HUES6 (cell line): Measurements from ENCODE around the gene SF3B6.

Experiments used
- H3K27ac ChIP-seq: 2 replicates; pipeline ENCODE4 v1.7.0; 2013; ENCODE audit warnings: low read depth, mild to moderate bottlenecking, low read length, inconsistent platforms
- H3K27me3 ChIP-seq: 2 replicates; pipeline ENCODE4 v1.6.1; 2013; ENCODE audit warnings: low read length; ENCODE audit not compliant: control insufficient read depth, insufficient read depth
- H3K36me3 ChIP-seq: 2 replicates; pipeline ENCODE4 v1.6.1; 2013; ENCODE audit warnings: low read length; ENCODE audit not compliant: control insufficient read depth, insufficient read depth
- H3K4me1 ChIP-seq: 2 replicates; pipeline ENCODE4 v1.6.1; 2013; ENCODE audit warnings: low read length; ENCODE audit not compliant: control insufficient read depth, insufficient read depth
- H3K4me3 ChIP-seq: 2 replicates; pipeline ENCODE4 v1.5.1; 2013; ENCODE audit warnings: low read depth, low read length
- H3K9ac ChIP-seq: one replicate; pipeline ENCODE4 v1.6.1; 2013; ENCODE audit warnings: mild to moderate bottlenecking, low read length
- H3K9me3 ChIP-seq: 2 replicates; pipeline ENCODE4 v1.6.1; 2013; ENCODE audit warnings: low read depth, low read length; ENCODE audit not compliant: control insufficient read depth, insufficient read depth

Gene SF3B6

DNA sequence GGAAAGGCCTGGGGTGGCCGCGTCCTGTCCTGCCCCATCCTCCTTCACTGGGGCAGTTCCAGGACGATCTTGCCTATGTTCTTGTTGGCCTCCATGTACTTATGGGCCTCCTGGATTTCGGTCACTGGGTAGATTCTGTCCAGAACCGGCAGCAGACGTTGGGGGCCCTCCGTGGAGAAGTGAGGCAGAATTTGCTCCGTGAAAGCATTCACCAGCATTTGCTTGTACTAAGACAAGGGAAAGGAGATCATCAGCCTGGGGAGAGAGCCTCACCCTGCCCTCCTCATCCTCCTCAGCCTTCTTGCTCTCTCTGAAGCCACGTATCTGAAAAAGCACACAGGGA lies 1.4 kb upstream of the SF3B6 start:
- peaks cover 30% of the 10 kb centered on the region for H3K36me3 ChIP-seq
- H3K9ac ChIP-seq = peak overlapping the region; percentile 62
- peaks cover 5% of the 10 kb centered on the region for H3K4me1 ChIP-seq
- no peaks in the 10 kb centered on the region for H3K27me3 ChIP-seq
- 0 out of 2 replicates have a peak overlapping the region, but pooled peaks have one; percentile 13 for H3K27ac ChIP-seq
- H3K4me3 ChIP-seq = peak overlapping the region; percentile 83
- H3K9me3 ChIP-seq = no peaks in the 10 kb centered on the region

DNA sequence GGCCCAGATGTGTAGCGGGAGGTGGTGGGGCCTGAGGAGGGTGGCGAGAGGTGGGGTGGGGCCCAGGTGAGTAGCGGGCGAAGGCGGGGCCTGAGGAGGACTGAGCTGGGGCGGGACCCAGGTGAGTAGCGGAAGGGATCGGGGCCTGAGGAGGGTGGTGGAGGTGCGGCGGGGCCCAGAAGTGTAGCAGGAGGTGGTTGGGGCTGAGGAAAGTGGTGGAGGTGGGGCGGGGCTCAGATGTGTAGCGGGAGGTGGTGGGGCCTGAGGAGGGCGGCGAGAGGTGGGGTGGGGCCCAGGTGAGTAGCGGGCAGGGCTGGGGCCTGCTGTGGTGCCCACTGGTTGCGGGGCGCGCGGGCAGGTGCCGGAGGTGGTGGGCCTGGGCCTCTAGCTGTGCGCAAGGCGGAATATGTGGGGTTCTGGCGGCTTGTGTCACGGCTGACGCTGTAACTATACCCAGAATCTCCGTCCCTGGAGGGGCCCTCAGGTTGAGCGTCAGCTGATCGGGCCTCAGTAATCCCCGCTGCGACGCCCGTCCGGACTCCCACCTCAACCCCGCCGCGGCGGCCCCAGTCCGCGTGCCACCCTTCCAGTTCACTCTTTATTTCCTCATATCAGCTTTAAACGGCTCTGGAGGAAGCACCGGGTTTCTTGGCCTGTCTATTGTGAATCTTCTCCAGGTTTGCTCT lies 866 bp upstream of the SF3B6 start:
- Histone ChIP-seq H3K27me3 (no peaks in the 10 kb centered on the region), H3K9me3 (no peaks in the 10 kb centered on the region), H3K4me1 (peaks cover 5% of the 10 kb centered on the region), H3K36me3 (peaks cover 29% of the 10 kb centered on the region), H3K9ac (peak overlapping the region; percentile 62), H3K27ac (0 out of 2 replicates have a peak overlapping the region, but pooled peaks have one; percentile 13), H3K4me3 (peak overlapping the region; percentile 83)

DNA sequence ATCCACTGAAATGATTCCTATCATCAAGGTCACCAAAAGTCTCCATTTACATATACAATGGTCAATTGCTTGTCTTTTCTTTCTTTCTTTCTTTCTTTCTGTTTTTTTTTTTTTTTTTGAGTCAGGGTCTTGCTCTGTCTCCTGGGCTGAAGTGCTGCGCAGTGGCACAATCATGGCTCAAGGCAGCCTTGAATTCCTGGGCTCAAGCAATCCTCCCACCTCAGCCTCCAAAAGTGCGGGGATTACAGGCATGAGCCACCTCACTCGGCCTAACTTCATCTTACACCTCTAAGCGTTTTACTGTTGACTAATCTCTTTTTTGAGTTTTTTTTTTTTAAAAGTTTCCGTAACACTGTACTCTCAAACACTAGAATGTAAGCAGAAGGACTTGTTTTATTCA lies 867 bp downstream of the SF3B6 start:
- Histone ChIP-seq H3K9ac (peak overlapping the region; percentile 84), H3K36me3 (peaks cover 31% of the 10 kb centered on the region), H3K27me3 (no peaks in the 10 kb centered on the region), H3K4me3 (peak overlapping the region; percentile 83), H3K27ac (no peak overlapping the region), H3K9me3 (no peaks in the 10 kb centered on the region), H3K4me1 (peaks cover 5% of the 10 kb centered on the region)

DNA sequence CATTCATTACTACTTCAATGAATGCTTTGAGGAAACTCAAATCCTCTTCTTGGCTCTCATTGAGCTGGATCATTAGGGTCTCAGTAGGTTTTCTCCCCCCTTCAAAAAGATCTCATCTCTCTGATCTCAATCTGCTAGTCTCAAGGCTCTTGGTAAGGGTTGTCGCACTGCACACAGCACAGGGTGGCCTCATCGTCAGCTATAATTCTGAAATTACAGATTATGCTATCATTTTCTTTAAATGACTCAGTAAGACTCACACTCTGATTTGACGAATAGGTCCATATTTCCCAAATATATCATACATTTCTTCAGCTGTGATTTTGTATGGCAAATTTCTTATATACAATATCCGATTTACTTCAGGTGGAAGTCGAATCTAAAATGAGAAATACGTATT lies 2.3 kb downstream of the SF3B6 start:
- Histone ChIP-seq H3K4me3 (no peak overlapping the region), H3K36me3 (peaks cover 37% of the 10 kb centered on the region), H3K27ac (no peak overlapping the region), H3K9me3 (no peaks in the 10 kb centered on the region), H3K9ac (no peak overlapping the region), H3K27me3 (no peaks in the 10 kb centered on the region), H3K4me1 (peaks cover 5% of the 10 kb centered on the region)

DNA sequence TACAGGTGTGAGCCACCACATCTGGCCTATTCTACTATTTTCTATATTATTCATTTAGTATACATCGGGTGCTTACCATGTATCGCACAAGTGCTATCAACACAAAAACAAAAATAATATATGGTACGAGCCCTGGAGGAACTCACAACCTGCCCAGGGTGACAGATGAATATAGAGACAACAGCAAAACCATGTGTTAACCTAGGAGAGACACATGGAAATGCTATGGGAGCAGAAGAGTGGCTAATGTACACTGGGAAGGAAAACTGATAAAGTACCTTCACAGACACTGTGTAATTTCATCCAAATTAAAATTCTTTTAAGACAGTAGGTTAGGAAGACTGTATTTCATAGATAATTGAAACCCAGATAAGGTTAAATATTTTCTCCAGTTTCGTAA lies 3.9 kb downstream of the SF3B6 start:
- H3K4me1 ChIP-seq = no peaks in the 10 kb centered on the region
- no peak overlapping the region for H3K27ac ChIP-seq
- no peak overlapping the region for H3K4me3 ChIP-seq
- no peaks in the 10 kb centered on the region for H3K9me3 ChIP-seq
- peaks cover 51% of the 10 kb centered on the region for H3K36me3 ChIP-seq
- H3K27me3 ChIP-seq = no peaks in the 10 kb centered on the region
- no peak overlapping the region for H3K9ac ChIP-seq

DNA sequence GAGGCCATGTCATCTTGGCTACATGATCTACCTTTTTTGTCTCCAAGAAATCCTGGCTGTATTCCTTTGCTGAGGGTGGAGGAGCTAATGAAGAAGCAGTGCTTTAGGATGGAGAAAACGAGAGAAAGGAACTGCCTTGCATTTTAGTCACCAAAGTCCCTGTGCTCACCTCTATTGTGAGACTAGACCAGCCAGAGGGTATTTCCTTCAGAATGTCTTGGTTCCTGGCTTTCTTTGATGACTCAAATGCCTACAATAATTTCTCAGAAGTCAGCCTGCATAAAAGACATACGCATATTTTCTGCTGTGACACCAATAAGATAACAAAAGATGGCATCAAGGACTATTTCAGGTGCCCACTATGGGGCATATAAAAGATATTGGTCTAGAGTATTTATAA lies 10.8 kb downstream of the SF3B6 start:
- H3K27ac ChIP-seq = no peak overlapping the region
- H3K36me3 ChIP-seq = peaks cover 77% of the 10 kb centered on the region
- H3K9ac ChIP-seq = no peak overlapping the region
- no peaks in the 10 kb centered on the region for H3K9me3 ChIP-seq
- no peaks in the 10 kb centered on the region for H3K27me3 ChIP-seq
- no peak overlapping the region for H3K4me3 ChIP-seq
- H3K4me1 ChIP-seq = no peaks in the 10 kb centered on the region

DNA sequence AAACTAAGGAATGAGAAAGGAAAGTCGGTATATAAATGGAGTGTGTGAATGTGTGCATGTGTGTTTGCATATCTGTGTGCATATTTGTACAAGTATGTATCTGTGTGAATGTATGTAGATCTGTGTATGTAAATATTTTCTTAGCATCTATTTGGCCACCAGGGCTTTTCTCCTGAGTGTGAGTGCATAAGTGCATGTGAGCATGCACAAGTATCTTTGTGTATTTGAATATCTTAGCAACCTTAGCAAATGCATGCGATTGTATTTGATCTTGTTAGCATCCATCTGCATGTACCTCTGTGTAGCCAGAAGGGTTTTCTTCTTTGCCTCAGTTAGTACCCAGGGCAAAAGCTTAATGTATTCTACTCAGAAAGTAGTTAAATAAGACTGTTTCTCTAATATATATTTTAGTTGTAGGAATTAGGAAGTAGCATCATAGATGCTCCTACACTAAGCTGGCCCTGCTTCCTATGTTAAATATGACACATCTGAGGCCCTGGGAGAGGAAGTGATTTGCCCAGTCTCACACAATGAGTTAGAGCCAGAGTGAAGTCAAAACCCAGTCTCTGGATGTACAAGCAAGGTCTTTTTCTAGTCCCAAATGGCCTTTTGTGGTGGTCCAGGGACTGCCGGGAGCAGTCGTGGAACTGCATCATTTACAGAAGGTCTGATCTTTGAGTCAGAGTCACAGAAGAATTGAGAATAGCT lies 17.4 kb downstream of the SF3B6 start:
- peaks cover 44% of the 10 kb centered on the region for H3K36me3 ChIP-seq
- no peaks in the 10 kb centered on the region for H3K27me3 ChIP-seq
- no peaks in the 10 kb centered on the region for H3K4me1 ChIP-seq
- no peak overlapping the region for H3K4me3 ChIP-seq
- H3K27ac ChIP-seq = no peak overlapping the region
- H3K9ac ChIP-seq = no peak overlapping the region
- no peaks in the 10 kb centered on the region for H3K9me3 ChIP-seq

DNA sequence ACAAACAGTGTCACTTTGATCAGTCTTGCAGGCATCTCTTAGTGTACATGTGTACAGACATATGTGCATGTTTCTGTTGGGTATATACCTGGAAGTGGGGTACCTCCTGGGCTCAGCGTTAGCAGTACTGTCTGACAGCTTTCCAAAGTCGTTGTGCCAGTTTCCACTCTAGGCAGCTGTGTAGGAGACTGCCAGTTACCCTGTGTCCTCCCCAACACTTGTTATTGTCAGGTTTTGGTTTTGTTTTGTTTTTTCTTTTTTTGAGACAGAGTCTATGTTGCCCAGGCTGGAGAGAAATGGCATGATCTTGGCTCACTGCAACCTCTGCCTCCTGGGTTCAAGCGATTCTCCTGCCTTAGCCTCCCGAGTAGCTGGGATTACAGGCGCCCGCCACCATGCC lies 20.4 kb downstream of the SF3B6 start:
- no peaks in the 10 kb centered on the region for H3K9me3 ChIP-seq
- no peaks in the 10 kb centered on the region for H3K4me1 ChIP-seq
- no peak overlapping the region for H3K9ac ChIP-seq
- H3K27ac ChIP-seq = no peak overlapping the region
- peaks cover 23% of the 10 kb centered on the region for H3K36me3 ChIP-seq
- no peak overlapping the region for H3K4me3 ChIP-seq
- no peaks in the 10 kb centered on the region for H3K27me3 ChIP-seq

DNA sequence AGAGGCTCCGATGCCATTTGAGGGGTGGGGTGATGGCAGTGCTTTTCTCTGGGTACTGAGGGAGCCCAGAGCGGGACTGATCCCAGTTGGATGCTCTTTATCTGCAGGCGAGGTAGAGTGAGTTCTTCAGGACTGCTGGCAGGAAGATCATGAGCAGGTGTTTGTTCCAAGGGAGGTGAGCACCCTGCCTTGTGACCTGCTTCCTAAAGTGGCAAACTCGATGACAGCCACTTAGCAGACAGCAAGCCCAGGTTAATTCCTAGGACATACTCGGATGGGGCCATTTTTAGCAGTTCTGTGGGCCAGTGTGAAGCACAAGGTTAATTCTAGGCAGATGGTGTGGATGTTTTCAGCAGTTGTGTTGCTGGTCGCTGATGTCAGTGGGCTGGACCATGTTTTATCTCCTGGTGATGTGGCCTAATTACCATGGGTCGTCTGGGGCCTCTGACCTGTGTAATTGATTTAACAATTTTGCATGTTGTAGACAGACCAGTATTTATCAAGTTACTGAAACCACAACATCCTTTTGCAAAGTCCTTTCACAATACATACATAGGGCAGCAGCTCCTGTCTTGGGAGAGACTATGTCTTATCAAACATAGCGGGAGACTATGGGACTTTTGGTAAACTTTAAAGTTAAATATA lies 21.6 kb downstream of the SF3B6 start:
- Histone ChIP-seq H3K9me3 (no peaks in the 10 kb centered on the region), H3K4me1 (no peaks in the 10 kb centered on the region), H3K36me3 (peaks cover 23% of the 10 kb centered on the region), H3K9ac (no peak overlapping the region), H3K27me3 (no peaks in the 10 kb centered on the region), H3K4me3 (no peak overlapping the region), H3K27ac (no peak overlapping the region)

DNA sequence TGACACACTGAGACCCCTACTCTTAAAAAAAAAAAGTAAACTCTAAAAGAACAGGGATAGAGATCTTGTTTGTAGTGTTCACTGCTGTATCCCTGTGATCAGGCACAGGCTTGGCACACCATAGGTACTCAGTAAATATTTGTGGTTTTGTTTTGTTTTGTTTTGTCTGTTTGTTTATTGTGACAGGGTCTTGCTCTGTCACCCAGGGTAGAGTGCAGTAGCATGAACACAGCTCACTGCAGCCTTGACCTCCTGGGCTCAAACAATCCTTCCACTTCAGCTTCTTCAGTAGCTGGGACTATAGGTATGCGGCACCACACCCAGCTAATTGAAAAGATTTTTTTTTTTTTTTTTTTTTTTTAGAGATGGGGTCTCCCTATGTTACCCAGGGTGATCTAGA lies 23.2 kb downstream of the SF3B6 start:
- Histone ChIP-seq H3K27ac (no peak overlapping the region), H3K36me3 (peaks cover 20% of the 10 kb centered on the region), H3K9me3 (no peaks in the 10 kb centered on the region), H3K4me1 (0 out of 2 replicates have a peak, but pooled peaks cover 4% of the 10 kb centered on the region), H3K9ac (no peak overlapping the region), H3K27me3 (no peaks in the 10 kb centered on the region), H3K4me3 (no peak overlapping the region)

DNA sequence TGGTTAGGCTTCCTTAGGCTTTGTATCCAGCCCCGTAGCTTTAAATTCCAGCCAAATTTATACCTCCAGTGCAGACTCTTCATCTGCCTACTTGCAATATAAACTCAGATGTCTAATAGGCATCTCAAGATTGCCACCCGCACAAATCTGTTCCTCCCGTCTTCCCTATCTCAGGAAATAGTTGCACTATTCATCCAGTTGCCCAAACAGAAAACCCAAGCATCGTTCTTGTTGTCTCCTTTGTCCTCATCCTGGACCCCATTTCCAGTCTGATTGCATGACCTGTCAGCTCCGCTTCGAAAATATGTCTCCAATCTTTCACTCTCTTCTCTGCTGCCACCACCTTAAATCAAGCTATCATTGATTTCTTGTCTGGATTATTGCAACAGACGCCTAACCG lies 24.3 kb downstream of the SF3B6 start:
- H3K9ac ChIP-seq = no peak overlapping the region
- no peak overlapping the region for H3K4me3 ChIP-seq
- no peaks in the 10 kb centered on the region for H3K27me3 ChIP-seq
- H3K36me3 ChIP-seq = peaks cover 20% of the 10 kb centered on the region
- 0 out of 2 replicates have a peak, but pooled peaks cover 8% of the 10 kb centered on the region for H3K4me1 ChIP-seq
- H3K9me3 ChIP-seq = no peaks in the 10 kb centered on the region
- H3K27ac ChIP-seq = no peak overlapping the region
